Stimulated activated naive B cell treated with anti-CD40 and anti-IgM and Interleukin-4, amounts not matched to agents 10 μg/mL and 1 μg/mL and 100 μg/mL, for 72 hours (primary cell): ENCODE measurements around the gene LMO2.
"Not testable (repeated sequence)": the region's sequence is repeated elsewhere in the genome, so short reads cannot be mapped to it uniquely, and the experiment has no call there.

Source experiments
- ATAC-seq, 2 donors: fragments of 150-1000 bp; cut with Tn5 transposase; replicated peaks; 2 replicates each; pipeline ENCODE4 v1.10.0; 2021; ENCODE audit warnings: moderate library complexity in 1 of 2
- DNase-seq: peaks from one replicate; pipeline ENCODE4 v3.0.0; 2021
- H3K27ac Mint-ChIP-seq: one replicate; pipeline ENCODE4 v1.8.0; 2022; ENCODE audit warnings: mild to moderate bottlenecking, mixed read lengths
- H3K27me3 Mint-ChIP-seq, 2 donors: one replicate each; pipeline ENCODE4 v1.8.0; 2022; ENCODE audit warnings: mixed read lengths in 2 of 2
- H3K36me3 Mint-ChIP-seq, 2 donors: one replicate each; pipeline ENCODE4 v1.8.0; 2022; ENCODE audit warnings: mixed read lengths in 2 of 2, mild to moderate bottlenecking in 1 of 2
- H3K4me1 Mint-ChIP-seq, 2 donors: one replicate each; pipeline ENCODE4 v1.8.0; 2022; ENCODE audit warnings: mixed read lengths in 2 of 2, mild to moderate bottlenecking in 1 of 2
- H3K4me3 Mint-ChIP-seq, 2 donors: one replicate each; pipeline ENCODE4 v1.8.0; 2022; ENCODE audit warnings: mild to moderate bottlenecking in 2 of 2, mixed read lengths in 2 of 2, moderate library complexity in 1 of 2
- H3K9me3 Mint-ChIP-seq, 2 donors: one replicate each; pipeline ENCODE4 v1.8.0; 2022; ENCODE audit warnings: mixed read lengths in 2 of 2, mild to moderate bottlenecking in 1 of 2

LMO2 gene

DNA sequence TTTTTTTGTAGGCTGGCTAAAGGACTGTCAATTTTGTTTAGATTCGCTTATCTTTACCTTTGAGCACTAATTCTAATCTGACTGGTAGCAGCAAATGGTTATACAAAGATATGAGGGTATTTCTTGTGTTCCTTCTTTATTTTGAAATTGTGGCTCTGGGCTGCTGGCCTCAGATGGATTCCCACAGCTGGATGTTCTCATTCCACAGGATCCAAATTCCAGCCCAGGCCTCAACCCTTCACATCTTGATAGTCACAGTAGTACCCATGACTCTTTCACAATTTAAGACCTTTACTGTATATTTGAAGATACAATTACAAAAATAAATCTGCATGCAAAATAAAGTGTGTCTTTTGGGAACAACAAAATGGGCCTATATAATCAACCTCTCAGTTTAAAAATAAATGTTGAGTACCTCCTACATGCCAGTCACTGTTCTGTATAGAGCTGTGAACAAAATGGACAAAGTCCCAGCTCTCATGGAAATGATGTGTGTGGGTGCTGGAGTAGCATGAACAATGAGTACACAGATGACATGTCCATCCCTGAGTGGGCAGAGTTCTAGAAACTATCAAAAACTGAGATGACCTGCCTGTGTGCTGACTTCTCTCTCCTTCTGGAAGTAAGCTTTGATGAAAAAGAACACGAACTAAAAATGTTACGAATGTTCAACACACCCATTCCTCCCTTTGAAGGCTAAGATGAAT, 65.9 kb downstream of the LMO2 start:
- Mint-ChIP-seq H3K27ac (no peak overlapping the region), H3K9me3 (no peaks in the 10 kb centered on the region), H3K4me3 (no peak overlapping the region), H3K36me3 (no peaks in the 10 kb centered on the region), H3K4me1 (peaks cover 5 to 14% of the 10 kb centered on the region in 2 donors), H3K27me3 (peaks cover 44 to 45% of the 10 kb centered on the region in 2 donors)
- ATAC-seq (no peak), DNase-seq (no peak)

DNA sequence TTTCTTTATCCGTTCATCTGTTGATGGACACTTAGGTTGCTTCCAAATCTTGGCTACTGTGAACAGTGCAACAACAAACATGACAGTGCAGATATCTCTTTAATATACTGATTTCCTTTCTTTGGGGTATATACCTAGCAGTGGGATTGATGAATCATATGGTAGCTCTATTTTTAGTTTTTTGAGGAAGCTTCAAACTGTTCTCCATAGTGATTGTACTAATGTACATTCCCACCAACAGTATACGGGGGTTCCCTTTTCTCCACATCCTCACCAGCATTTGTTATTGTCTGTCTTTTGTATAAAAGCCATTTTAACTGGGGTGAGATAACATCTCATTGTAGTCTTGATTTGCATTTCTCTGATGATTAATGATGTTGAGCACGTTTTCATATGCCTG, 68.9 kb downstream of the LMO2 start:
- DNase-seq, H3K9me3 Mint-ChIP-seq, H3K4me1 Mint-ChIP-seq, ATAC-seq, H3K27ac Mint-ChIP-seq, H3K4me3 Mint-ChIP-seq, H3K36me3 Mint-ChIP-seq: not testable (repeated sequence)
- H3K27me3 Mint-ChIP-seq = peaks cover 24 to 33% of the 10 kb centered on the region in 2 donors

DNA sequence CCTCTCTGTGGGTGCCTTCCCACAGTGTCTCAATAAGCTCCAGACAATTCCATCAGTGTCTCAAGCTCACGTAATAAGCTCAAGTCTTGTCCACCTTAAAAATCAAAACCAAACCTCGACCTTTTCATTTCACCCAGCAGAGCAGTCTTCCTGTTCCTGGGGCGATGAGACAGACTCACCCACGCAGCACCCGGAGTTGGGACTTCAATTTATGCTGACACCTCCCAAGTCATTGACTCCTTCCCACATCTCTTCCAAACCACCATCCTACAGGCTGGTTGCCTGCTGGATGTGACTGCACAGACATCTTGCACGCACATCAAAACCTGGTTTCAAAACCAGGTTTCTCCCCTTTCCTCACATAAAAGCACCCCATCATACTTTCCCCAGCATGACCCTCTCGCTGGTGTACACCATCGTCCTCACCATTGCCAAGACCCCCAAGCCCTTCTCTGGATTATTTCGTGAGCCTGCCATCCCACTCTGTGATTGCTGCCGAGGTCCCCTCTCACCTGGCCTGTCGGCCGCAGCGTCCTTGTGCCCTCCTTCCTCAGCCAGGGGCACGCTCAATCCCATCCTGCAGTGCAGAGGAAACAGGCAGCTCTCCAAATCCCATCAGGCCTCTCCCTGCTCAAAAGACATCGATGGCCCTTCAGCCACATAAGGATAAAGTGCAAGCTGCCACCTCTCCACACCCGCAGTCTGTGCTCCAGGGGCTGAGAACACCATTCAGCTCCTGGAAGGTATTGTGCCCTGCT, 72.4 kb downstream of the LMO2 start:
- no peaks in the 10 kb centered on the region for H3K4me1 Mint-ChIP-seq
- ATAC-seq (no peak), DNase-seq (no peak)
- no peaks in the 10 kb centered on the region for H3K36me3 Mint-ChIP-seq
- peaks cover 0 to 21% of the 10 kb centered on the region in 2 donors for H3K27me3 Mint-ChIP-seq
- H3K4me3 Mint-ChIP-seq = no peak overlapping the region
- no peak overlapping the region for H3K27ac Mint-ChIP-seq
- H3K9me3 Mint-ChIP-seq = no peaks in the 10 kb centered on the region
